ENCODE data around the gene CUL7. TPM values are rescaled to one million over a fixed set of nuclear protein-coding genes. Genes with fewer than 3 reads are reported as not detected.

CUL7 gene
- total RNA-seq, 1 experiment from 2014 or later = 20.8 TPM

DNA sequence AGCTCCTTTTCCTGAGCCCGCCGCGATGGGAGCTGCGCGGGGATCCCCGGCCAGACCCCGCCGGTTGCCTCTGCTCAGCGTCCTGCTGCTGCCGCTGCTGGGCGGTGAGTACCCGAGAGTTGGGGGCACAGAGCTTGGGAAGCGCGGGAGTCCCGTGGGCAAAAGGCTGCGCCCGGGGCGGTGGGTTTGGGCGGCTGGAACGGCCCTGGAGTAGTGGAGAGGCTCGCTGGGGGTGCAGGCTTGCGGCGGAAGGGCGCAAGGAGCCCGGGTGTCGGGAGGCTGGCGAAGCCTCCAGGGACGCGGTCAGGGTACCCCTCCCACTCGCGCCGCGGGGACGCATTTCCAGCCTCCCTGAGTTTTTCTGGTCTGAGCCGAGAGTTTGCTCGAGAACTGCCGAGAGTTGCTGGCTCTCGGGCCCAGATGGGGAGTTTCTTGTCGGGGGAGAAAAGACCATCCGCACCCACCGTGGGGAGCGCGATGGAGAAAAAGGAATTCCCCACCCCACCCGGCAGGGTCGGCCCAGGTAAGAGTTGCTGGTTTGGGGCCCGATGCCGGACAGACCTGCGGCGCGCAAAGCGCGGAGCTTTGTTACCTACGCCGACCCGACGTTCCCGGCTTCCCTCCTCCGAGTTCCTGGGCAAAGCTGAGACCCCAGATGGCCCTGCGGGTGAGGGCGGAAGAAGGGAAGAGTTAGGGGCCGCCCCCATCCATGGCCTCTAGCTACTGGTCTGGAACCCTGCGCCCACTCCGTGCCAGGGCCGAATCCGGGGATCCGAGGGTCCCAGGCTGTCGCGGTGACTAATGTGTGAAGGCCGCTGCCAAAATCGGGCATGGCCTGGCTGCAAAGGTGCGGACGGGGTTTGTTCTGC is 23.0 kb upstream of the CUL7 start (continued):
- TF ChIP-seq, protein P1, sequence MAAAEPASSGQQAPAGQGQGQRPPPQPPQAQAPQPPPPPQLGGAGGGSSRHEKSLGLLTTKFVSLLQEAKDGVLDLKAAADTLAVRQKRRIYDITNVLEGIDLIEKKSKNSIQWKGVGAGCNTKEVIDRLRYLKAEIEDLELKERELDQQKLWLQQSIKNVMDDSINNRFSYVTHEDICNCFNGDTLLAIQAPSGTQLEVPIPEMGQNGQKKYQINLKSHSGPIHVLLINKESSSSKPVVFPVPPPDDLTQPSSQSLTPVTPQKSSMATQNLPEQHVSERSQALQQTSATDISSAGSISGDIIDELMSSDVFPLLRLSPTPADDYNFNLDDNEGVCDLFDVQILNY (CRISPR knock-in tag; IDR thresholded peaks at IDR 0.05) = no peak

DNA sequence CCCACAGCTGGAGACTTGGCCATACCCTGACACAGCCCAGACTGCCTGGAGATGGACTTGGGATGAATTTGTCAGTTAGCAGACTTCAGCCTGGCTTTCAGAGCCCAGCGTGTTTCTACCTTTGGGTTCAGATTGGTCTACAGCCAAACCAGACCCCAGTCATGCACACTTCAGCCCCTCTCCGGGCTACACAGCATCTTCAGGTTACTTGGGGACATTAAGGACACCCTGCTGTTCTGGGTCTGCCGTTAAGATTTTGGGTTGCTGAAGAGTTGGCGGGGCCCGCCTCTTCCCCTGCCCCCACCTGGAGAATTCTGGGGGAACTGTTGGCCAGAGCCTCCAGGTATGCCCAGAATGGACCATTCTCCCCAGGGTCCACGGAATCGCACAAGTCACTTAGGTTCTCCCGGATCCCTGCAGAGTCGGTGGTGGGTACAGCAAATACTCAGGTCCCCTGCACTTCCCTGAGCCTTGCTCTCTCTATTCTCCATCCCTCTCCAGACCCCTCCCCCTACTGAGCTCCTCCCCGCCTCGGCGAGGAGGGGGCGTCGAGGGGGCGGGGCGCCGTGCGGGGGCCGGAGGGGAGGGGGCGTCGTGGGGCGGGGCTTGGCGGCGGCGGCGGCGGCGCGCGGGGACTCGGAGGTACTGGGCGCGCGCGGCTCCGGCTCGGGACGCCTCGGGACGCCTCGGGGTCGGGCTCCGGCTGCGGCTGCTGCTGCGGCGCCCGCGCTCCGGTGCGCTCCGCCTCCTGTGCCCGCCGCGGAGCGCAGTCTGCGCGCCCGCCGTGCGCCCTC is 22.2 kb upstream of the CUL7 start, which contains the start of gene PTK7:
TSS of gene PTK7 (plus strand) at position 645 of the 794 bp plus-strand sequence. CDS start 175 bp downstream, outside the sequence.
- H3K4me3 Mint-ChIP-seq = peak within 1 kb of the TSS; percentile 84
- no peaks in the 10 kb centered on the region for H3K36me3 Mint-ChIP-seq
- ChIA-PET CTCF (interaction anchor here (0.5 to 3.2 kb wide), 25 partner anchors 13 to 233 kb away, joined by 3 to 50 read pairs (median 4); partner anchors contain the start of genes CNPY3, CRIP3, CUL7 and DNPH1), POLR2A (interaction anchor here (0.6 to 2.6 kb wide), 15 partner anchors 13 to 211 kb away, joined by 3 to 10 read pairs (median 4); partner anchors contain the start of genes CNPY3, CUL9, KLC4 and KLHDC3)
- ATAC-seq (peak; percentile 73), DNase-seq (ENCODE audit: low spot score) (peak; percentile 86)
- H3K9me3 Mint-ChIP-seq = no peaks in the 10 kb centered on the region
- no peaks in the 10 kb centered on the region; the same call in 1 of the 2 replicates for H3K27me3 Mint-ChIP-seq (ENCODE audit: low read depth)
- no peak within 1 kb of the TSS for H3K27ac Mint-ChIP-seq
- peaks cover 38% of the 10 kb centered on the region for H3K4me1 Mint-ChIP-seq
- TF ChIP-seq NR3C1 (CRISPR knock-in tag; conservative IDR thresholded peaks at IDR 0.05; ENCODE audit: low read depth) = no peak
- TF ChIP-seq KAT7 (CRISPR knock-in tag; IDR thresholded peaks at IDR 0.05; ENCODE audit: borderline replicate concordance) = no peak
- no peak for TF ChIP-seq GABPB1 (CRISPR knock-in tag; IDR thresholded peaks at IDR 0.05)
- no peak for TF ChIP-seq ZNF138 (CRISPR knock-in tag; conservative IDR thresholded peaks at IDR 0.05)
- TF ChIP-seq, protein P2, sequence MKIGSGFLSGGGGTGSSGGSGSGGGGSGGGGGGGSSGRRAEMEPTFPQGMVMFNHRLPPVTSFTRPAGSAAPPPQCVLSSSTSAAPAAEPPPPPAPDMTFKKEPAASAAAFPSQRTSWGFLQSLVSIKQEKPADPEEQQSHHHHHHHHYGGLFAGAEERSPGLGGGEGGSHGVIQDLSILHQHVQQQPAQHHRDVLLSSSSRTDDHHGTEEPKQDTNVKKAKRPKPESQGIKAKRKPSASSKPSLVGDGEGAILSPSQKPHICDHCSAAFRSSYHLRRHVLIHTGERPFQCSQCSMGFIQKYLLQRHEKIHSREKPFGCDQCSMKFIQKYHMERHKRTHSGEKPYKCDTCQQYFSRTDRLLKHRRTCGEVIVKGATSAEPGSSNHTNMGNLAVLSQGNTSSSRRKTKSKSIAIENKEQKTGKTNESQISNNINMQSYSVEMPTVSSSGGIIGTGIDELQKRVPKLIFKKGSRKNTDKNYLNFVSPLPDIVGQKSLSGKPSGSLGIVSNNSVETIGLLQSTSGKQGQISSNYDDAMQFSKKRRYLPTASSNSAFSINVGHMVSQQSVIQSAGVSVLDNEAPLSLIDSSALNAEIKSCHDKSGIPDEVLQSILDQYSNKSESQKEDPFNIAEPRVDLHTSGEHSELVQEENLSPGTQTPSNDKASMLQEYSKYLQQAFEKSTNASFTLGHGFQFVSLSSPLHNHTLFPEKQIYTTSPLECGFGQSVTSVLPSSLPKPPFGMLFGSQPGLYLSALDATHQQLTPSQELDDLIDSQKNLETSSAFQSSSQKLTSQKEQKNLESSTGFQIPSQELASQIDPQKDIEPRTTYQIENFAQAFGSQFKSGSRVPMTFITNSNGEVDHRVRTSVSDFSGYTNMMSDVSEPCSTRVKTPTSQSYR (CRISPR knock-in tag; IDR thresholded peaks at IDR 0.05) = 0 out of 2 replicates have a peak, but pooled peaks have one; percentile 28
- TF ChIP-seq, protein P3, sequence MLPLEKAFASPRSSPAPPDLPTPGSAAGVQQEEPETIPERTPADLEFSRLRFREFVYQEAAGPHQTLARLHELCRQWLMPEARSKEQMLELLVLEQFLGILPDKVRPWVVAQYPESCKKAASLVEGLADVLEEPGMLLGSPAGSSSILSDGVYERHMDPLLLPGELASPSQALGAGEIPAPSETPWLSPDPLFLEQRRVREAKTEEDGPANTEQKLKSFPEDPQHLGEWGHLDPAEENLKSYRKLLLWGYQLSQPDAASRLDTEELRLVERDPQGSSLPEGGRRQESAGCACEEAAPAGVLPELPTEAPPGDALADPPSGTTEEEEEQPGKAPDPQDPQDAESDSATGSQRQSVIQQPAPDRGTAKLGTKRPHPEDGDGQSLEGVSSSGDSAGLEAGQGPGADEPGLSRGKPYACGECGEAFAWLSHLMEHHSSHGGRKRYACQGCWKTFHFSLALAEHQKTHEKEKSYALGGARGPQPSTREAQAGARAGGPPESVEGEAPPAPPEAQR (CRISPR knock-in tag; IDR thresholded peaks at IDR 0.05) = no peak
- TF ChIP-seq SOX15 (CRISPR knock-in tag; IDR thresholded peaks at IDR 0.05) = no peak
- no peak for TF ChIP-seq PRRX2 (CRISPR knock-in tag; IDR thresholded peaks at IDR 0.05)
- peak; percentile 79 for TF ChIP-seq SP1 (CRISPR knock-in tag; conservative IDR thresholded peaks at IDR 0.05)
- TF ChIP-seq, protein P4, sequence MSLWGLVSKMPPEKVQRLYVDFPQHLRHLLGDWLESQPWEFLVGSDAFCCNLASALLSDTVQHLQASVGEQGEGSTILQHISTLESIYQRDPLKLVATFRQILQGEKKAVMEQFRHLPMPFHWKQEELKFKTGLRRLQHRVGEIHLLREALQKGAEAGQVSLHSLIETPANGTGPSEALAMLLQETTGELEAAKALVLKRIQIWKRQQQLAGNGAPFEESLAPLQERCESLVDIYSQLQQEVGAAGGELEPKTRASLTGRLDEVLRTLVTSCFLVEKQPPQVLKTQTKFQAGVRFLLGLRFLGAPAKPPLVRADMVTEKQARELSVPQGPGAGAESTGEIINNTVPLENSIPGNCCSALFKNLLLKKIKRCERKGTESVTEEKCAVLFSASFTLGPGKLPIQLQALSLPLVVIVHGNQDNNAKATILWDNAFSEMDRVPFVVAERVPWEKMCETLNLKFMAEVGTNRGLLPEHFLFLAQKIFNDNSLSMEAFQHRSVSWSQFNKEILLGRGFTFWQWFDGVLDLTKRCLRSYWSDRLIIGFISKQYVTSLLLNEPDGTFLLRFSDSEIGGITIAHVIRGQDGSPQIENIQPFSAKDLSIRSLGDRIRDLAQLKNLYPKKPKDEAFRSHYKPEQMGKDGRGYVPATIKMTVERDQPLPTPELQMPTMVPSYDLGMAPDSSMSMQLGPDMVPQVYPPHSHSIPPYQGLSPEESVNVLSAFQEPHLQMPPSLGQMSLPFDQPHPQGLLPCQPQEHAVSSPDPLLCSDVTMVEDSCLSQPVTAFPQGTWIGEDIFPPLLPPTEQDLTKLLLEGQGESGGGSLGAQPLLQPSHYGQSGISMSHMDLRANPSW (CRISPR knock-in tag; conservative IDR thresholded peaks at IDR 0.05; ENCODE audit: low read depth) = no peak
- TF ChIP-seq HMGA2 (CRISPR knock-in tag; IDR thresholded peaks at IDR 0.05) = no peak
- TF ChIP-seq IRF2 (CRISPR knock-in tag; IDR thresholded peaks at IDR 0.05; ENCODE audit: borderline replicate concordance, low read depth) = no peak
- TF ChIP-seq, protein P5, sequence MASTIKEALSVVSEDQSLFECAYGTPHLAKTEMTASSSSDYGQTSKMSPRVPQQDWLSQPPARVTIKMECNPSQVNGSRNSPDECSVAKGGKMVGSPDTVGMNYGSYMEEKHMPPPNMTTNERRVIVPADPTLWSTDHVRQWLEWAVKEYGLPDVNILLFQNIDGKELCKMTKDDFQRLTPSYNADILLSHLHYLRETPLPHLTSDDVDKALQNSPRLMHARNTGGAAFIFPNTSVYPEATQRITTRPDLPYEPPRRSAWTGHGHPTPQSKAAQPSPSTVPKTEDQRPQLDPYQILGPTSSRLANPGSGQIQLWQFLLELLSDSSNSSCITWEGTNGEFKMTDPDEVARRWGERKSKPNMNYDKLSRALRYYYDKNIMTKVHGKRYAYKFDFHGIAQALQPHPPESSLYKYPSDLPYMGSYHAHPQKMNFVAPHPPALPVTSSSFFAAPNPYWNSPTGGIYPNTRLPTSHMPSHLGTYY (CRISPR knock-in tag; IDR thresholded peaks at IDR 0.05) = no peak
- TF ChIP-seq, protein P6, sequence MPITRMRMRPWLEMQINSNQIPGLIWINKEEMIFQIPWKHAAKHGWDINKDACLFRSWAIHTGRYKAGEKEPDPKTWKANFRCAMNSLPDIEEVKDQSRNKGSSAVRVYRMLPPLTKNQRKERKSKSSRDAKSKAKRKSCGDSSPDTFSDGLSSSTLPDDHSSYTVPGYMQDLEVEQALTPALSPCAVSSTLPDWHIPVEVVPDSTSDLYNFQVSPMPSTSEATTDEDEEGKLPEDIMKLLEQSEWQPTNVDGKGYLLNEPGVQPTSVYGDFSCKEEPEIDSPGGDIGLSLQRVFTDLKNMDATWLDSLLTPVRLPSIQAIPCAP (CRISPR knock-in tag; IDR thresholded peaks at IDR 0.05) = no peak
- no peak for TF ChIP-seq OVOL2 (CRISPR knock-in tag; IDR thresholded peaks at IDR 0.05; ENCODE audit: borderline replicate concordance)
- 0 out of 2 replicates have a peak, but pooled peaks have one; percentile 29 for TF ChIP-seq EMX1 (CRISPR knock-in tag; IDR thresholded peaks at IDR 0.05)
- no peak for TF ChIP-seq FOXJ3 (CRISPR knock-in tag; IDR thresholded peaks at IDR 0.05; ENCODE audit: borderline replicate concordance)
- TF ChIP-seq NFYB (CRISPR knock-in tag; conservative IDR thresholded peaks at IDR 0.05; ENCODE audit: low read depth) = no peak
- no peak for TF ChIP-seq CREM (CRISPR knock-in tag; IDR thresholded peaks at IDR 0.05)
- no peak for TF ChIP-seq ZNF317 (CRISPR knock-in tag; IDR thresholded peaks at IDR 0.05; ENCODE audit: borderline replicate concordance, low read depth)
- TF ChIP-seq NR2C2 (CRISPR knock-in tag; IDR thresholded peaks at IDR 0.05) = no peak
- TF ChIP-seq, protein P7, sequence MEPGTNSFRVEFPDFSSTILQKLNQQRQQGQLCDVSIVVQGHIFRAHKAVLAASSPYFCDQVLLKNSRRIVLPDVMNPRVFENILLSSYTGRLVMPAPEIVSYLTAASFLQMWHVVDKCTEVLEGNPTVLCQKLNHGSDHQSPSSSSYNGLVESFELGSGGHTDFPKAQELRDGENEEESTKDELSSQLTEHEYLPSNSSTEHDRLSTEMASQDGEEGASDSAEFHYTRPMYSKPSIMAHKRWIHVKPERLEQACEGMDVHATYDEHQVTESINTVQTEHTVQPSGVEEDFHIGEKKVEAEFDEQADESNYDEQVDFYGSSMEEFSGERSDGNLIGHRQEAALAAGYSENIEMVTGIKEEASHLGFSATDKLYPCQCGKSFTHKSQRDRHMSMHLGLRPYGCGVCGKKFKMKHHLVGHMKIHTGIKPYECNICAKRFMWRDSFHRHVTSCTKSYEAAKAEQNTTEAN (CRISPR knock-in tag; IDR thresholded peaks at IDR 0.05) = no peak
